HS-27A (cell line): ENCODE results near the gene MOK.
"Not testable (repeated sequence)": the region's sequence is repeated elsewhere in the genome, so short reads cannot be mapped to it uniquely, and the experiment has no call there.

ENCODE experiments used
- DNase-seq: peaks from one replicate; pipeline ENCODE4 v3.0.0-alpha.2; 2012; ENCODE audit warnings: low read depth, missing footprints

Gene MOK

GRCh38 chr14:102248121-102248520, 56.8 kb downstream of the MOK start:
- DNase-seq: no peak

- no peak for DNase-seq
Observed at GRCh38 chr14:102246071-102246470, 58.9 kb downstream of the MOK start.

GRCh38 chr14:102243795-102244194, 61.2 kb downstream of the MOK start:
- DNase-seq: not testable (repeated sequence)

- DNase-seq: no peak
Observed at GRCh38 chr14:102241147-102241546, 63.8 kb downstream of the MOK start.

- DNase-seq: peak; percentile 62
Observed at GRCh38 chr14:102240481-102240880, 64.5 kb downstream of the MOK start.

- no peak for DNase-seq
Observed at GRCh38 chr14:102239231-102239630, 65.7 kb downstream of the MOK start.

GRCh38 chr14:102238766-102239165, 66.2 kb downstream of the MOK start:
- DNase-seq: no peak

GRCh38 chr14:102238131-102238530, 66.8 kb downstream of the MOK start:
- peak; percentile 30 for DNase-seq

- DNase-seq: no peak
Observed at GRCh38 chr14:102236026-102236425, 68.9 kb downstream of the MOK start.

- no peak for DNase-seq
Observed at GRCh38 chr14:102235275-102235897, 69.6 kb downstream of the MOK start.

GRCh38 chr14:102234331-102235264, 70.4 kb downstream of the MOK start:
- DNase-seq: no peak

GRCh38 chr14:102233081-102233480, 71.9 kb downstream of the MOK start:
- DNase-seq: no peak

- no peak for DNase-seq
Observed at GRCh38 chr14:102232348-102232625, 72.7 kb downstream of the MOK start.

- DNase-seq: no peak
Observed at GRCh38 chr14:102231476-102232347, 73.3 kb downstream of the MOK start.

- no peak for DNase-seq
Observed at GRCh38 chr14:102230481-102231210, 74.3 kb downstream of the MOK start.

GRCh38 chr14:102229739-102230092, 75.2 kb downstream of the MOK start:
- no peak for DNase-seq

- no peak for DNase-seq
Observed at GRCh38 chr14:102229071-102229738, 75.8 kb downstream of the MOK start.

- no peak for DNase-seq
Observed at GRCh38 chr14:102227184-102227964, 77.6 kb downstream of the MOK start.

- DNase-seq: no peak
Observed at GRCh38 chr14:102226356-102227125, 78.4 kb downstream of the MOK start.

- DNase-seq: no peak
Observed at GRCh38 chr14:102225936-102226335, 79.0 kb downstream of the MOK start.
